GM23338 (cell line): ENCODE results near the gene HMOX1. TPM values are rescaled to one million over a fixed set of nuclear protein-coding genes. Genes with fewer than 3 reads are reported as not detected.

ENCODE experiments used
- ATAC-seq: fragments of 200-7000 bp; cut with Tn5 transposase; 3 replicates; pipeline ENCODE4 v1.9.1; 2020
- DNase-seq: peaks from one replicate; pipeline ENCODE4 v3.0.0-alpha.2; 2015; ENCODE audit warnings: low spot score
- H2AFZ ChIP-seq: fragments of 200-600 bp; sonication (generic); 2 replicates; pipeline ENCODE4 v1.8.0; 2016; ENCODE audit warnings: antibody characterized with exemption, mild to moderate bottlenecking, moderate library complexity
- H3F3A ChIP-seq: fragments of 200-600 bp; sonication (generic); replicated peaks from 2 replicates; pipeline ENCODE4 v1.8.0; 2017; ENCODE audit warnings: antibody characterized with exemption, mixed run types, low read depth
- H3K27ac ChIP-seq: fragments of 200-600 bp; sonication (generic); 2 replicates; pipeline ENCODE4 v1.6.1; 2016; ENCODE audit warnings: low read depth
- H3K27me3 ChIP-seq: fragments of 200-600 bp; sonication (generic); 2 replicates; pipeline ENCODE4 v1.8.0; 2016; ENCODE audit warnings: mild to moderate bottlenecking, mixed run types, moderate library complexity; ENCODE audit not compliant: insufficient read depth
- H3K36me3 ChIP-seq: fragments of 200-600 bp; sonication (generic); 2 replicates; pipeline ENCODE4 v1.8.0; 2016; ENCODE audit warnings: mild to moderate bottlenecking; ENCODE audit not compliant: insufficient read depth
- H3K4me1 ChIP-seq: fragments of 200-600 bp; sonication (generic); 2 replicates; pipeline ENCODE4 v1.8.0; 2016; ENCODE audit warnings: mild to moderate bottlenecking, moderate library complexity; ENCODE audit not compliant: insufficient read depth
- H3K4me2 ChIP-seq: fragments of 200-600 bp; sonication (generic); 2 replicates; pipeline ENCODE4 v1.7.1; 2017; ENCODE audit warnings: mixed run types
- H3K4me3 ChIP-seq: fragments of 200-600 bp; sonication (generic); 2 replicates; pipeline ENCODE4 v1.6.1; 2016; ENCODE audit warnings: mixed run types
- H3K79me2 ChIP-seq: fragments of 200-600 bp; sonication (generic); replicated peaks from 2 replicates; pipeline ENCODE4 v1.8.0; 2017; ENCODE audit warnings: mild to moderate bottlenecking; ENCODE audit not compliant: insufficient read depth
- H3K9me2 ChIP-seq: fragments of 200-600 bp; sonication (generic); 2 replicates; pipeline ENCODE4 v1.8.0; 2017; ENCODE audit not compliant: insufficient read depth
- H4K20me1 ChIP-seq: fragments of 200-600 bp; sonication (generic); replicated peaks from 2 replicates; pipeline ENCODE4 v1.8.0; 2017; ENCODE audit warnings: mild to moderate bottlenecking; ENCODE audit not compliant: insufficient read depth
- H3K27ac Mint-ChIP-seq: 2 replicates; pipeline ENCODE4 v1.8.0; 2020; ENCODE audit warnings: inconsistent platforms, mild to moderate bottlenecking, moderate library complexity, mixed read lengths
- H3K27me3 Mint-ChIP-seq: 3 replicates; pipeline ENCODE4 v1.8.0; 2022; ENCODE audit warnings: low read depth, mild to moderate bottlenecking, moderate library complexity, mixed read lengths, inconsistent platforms; ENCODE audit not compliant: insufficient read depth, poor library complexity
- H3K36me3 Mint-ChIP-seq: 3 replicates; pipeline ENCODE4 v1.8.0; 2021; ENCODE audit warnings: low read depth, mild to moderate bottlenecking, inconsistent platforms, moderate library complexity, mixed read lengths
- H3K4me1 Mint-ChIP-seq: 3 replicates; pipeline ENCODE4 v1.8.0; 2020; ENCODE audit warnings: mild to moderate bottlenecking, inconsistent platforms, mixed read lengths
- H3K4me3 Mint-ChIP-seq: 3 replicates; pipeline ENCODE4 v1.8.0; 2021; ENCODE audit warnings: moderate library complexity, mild to moderate bottlenecking, inconsistent platforms, mixed read lengths
- H3K9me3 Mint-ChIP-seq: 3 replicates; pipeline ENCODE4 v1.8.0; 2020; ENCODE audit warnings: moderate library complexity, mild to moderate bottlenecking, inconsistent platforms, mixed read lengths
- EZH2phosphoT487 ChIP-seq: fragments of 200-600 bp; sonication (generic); IDR thresholded peaks from one replicate; pipeline ENCODE4 v1.8.1; 2018; ENCODE audit warnings: antibody characterized with exemption; ENCODE audit not compliant: unreplicated experiment
- JUNB ChIP-seq: IDR thresholded peaks from one replicate; pipeline ENCODE4 v1.6.1; 2016; ENCODE audit warnings: antibody characterized with exemption; ENCODE audit not compliant: unreplicated experiment
- NANOG ChIP-seq: IDR thresholded peaks from 2 replicates; pipeline ENCODE4 v1.6.1; 2016; ENCODE audit warnings: antibody characterized with exemption, borderline replicate concordance
- POLR2AphosphoS5 ChIP-seq: IDR thresholded peaks from 2 replicates; pipeline ENCODE4 v1.6.1; 2016; ENCODE audit warnings: antibody characterized with exemption, low read depth
- ZNF114 ChIP-seq: fragments of 250-450 bp; sonication (Bioruptor Pico); IDR thresholded peaks from 2 replicates; pipeline ENCODE4 v1.5.0; 2020; ENCODE audit warnings: mild to moderate bottlenecking, moderate library complexity
- ZNF462 ChIP-seq: fragments of 250-450 bp; sonication (Bioruptor Pico); IDR thresholded peaks from 2 replicates; pipeline ENCODE4 v1.5.0; 2020; ENCODE audit warnings: mild to moderate bottlenecking, moderate library complexity
- polyA plus RNA-seq: library from polyadenylated mRNA; unstranded; fragments of >200 nt; fragmentation: Nextera tagmentation; extraction: Ambion mirVana; gene quantifications from 2 replicates; pipeline ENCODE4 v1.2.1, GENCODE V29; 2016
- total RNA-seq: library from RNA; depleted of rRNA; stranded (reverse); fragments of >200 nt; shearing (Covaris generic); gene quantifications from 2 replicates; pipeline ENCODE4 v1.2.3, GENCODE V29; 2014
- TF ChIP-seq, protein P1 (sequence below): IDR thresholded peaks from one replicate; pipeline ENCODE4 v1.6.1; 2018; ENCODE audit warnings: antibody characterized with exemption; ENCODE audit not compliant: unreplicated experiment
- TF ChIP-seq, protein P2 (sequence below), 2 experiments: fragments of 200-600 bp in 1 of 2; sonication (generic) in 1 of 2; conservative IDR thresholded peaks; 2 replicates each; pipeline versions ENCODE4 v1.5.1 to v1.6.1; 2016 to 2017; ENCODE audit warnings: antibody characterized with exemption in 2 of 2, low read depth in 2 of 2, mild to moderate bottlenecking in 2 of 2, moderate library complexity in 1 of 2
- TF ChIP-seq, protein P3 (sequence below): IDR thresholded peaks from 2 replicates; pipeline ENCODE4 v1.6.1; 2016; ENCODE audit warnings: antibody characterized with exemption

HMOX1 gene
- total and polyA plus RNA-seq, 2 experiments from 2014 or later, result 10.9 to 22.6 TPM

DNA sequence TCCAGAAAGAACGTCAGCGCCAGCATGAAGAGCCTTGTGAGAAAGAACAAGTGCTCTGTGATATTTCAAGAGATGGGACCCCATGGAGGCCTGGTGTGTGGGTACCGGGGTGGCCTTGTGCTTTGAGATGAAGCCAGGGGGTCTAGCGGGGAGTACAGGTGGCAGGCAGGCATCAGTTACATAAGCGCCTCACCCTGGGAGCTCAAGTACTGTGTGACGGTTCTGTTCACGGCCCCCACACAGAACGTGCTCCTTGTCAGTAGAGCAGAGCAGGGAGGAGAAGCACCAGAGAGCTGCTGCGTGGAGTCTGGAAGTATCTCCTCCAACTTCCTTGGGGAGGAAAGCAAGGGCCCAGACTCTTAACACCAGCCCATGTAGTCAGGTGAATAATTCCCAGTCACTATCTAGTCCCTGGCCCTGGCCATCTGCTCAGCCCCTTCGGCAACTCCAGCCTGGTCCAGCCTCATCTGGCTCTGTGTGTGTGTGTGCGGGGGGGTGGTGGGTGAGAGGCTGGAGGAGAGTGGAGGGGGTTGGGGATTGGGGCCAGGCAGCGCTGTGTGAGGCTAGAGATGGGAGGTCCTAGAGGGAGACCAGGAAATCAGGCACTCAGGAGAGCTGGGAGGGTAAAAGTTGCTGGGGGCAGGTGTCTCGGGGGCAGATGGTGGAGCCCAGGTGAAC lies 51.5 kb downstream of the HMOX1 start:
- Histone ChIP-seq H3K4me3 (no peak overlapping the region), H3K27ac (no peak overlapping the region), H3K9me2 (peaks cover 4% of the 10 kb centered on the region; the same call in 1 of the 2 replicates), H3K79me2 (peaks cover 11% of the 10 kb centered on the region; the same call in 1 of the 2 replicates), H3K4me2 (no peak overlapping the region), H3F3A (peaks cover 56% of the 10 kb centered on the region), H3K36me3 (peaks cover 36% of the 10 kb centered on the region), H3K4me1 (peaks cover 6% of the 10 kb centered on the region), H2AFZ (no peak overlapping the region), H4K20me1 (peaks cover 21% of the 10 kb centered on the region), H3K27me3 (no peaks in the 10 kb centered on the region)
- ATAC-seq, result no peak
- Mint-ChIP-seq H3K27me3 (peaks cover 24% of the 10 kb centered on the region), H3K4me1 (peaks cover 4% of the 10 kb centered on the region; the same call in 2 of the 3 replicates), H3K27ac (0 out of 2 replicates have a peak overlapping the region, but pooled peaks have one; percentile 27), H3K4me3 (no peak overlapping the region), H3K9me3 (peaks cover 17% of the 10 kb centered on the region), H3K36me3 (peaks cover 69% of the 10 kb centered on the region)
- no peak for DNase-seq
- TF ChIP-seq NANOG (no peak), JUNB (no peak), ZNF114 (CRISPR knock-in tag) (no peak), EZH2phosphoT487 (no peak), POLR2AphosphoS5 (no peak), ZNF462 (CRISPR knock-in tag) (no peak)
- TF ChIP-seq, protein P1, sequence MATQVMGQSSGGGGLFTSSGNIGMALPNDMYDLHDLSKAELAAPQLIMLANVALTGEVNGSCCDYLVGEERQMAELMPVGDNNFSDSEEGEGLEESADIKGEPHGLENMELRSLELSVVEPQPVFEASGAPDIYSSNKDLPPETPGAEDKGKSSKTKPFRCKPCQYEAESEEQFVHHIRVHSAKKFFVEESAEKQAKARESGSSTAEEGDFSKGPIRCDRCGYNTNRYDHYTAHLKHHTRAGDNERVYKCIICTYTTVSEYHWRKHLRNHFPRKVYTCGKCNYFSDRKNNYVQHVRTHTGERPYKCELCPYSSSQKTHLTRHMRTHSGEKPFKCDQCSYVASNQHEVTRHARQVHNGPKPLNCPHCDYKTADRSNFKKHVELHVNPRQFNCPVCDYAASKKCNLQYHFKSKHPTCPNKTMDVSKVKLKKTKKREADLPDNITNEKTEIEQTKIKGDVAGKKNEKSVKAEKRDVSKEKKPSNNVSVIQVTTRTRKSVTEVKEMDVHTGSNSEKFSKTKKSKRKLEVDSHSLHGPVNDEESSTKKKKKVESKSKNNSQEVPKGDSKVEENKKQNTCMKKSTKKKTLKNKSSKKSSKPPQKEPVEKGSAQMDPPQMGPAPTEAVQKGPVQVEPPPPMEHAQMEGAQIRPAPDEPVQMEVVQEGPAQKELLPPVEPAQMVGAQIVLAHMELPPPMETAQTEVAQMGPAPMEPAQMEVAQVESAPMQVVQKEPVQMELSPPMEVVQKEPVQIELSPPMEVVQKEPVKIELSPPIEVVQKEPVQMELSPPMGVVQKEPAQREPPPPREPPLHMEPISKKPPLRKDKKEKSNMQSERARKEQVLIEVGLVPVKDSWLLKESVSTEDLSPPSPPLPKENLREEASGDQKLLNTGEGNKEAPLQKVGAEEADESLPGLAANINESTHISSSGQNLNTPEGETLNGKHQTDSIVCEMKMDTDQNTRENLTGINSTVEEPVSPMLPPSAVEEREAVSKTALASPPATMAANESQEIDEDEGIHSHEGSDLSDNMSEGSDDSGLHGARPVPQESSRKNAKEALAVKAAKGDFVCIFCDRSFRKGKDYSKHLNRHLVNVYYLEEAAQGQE, result no peak
- TF ChIP-seq, protein P2, sequence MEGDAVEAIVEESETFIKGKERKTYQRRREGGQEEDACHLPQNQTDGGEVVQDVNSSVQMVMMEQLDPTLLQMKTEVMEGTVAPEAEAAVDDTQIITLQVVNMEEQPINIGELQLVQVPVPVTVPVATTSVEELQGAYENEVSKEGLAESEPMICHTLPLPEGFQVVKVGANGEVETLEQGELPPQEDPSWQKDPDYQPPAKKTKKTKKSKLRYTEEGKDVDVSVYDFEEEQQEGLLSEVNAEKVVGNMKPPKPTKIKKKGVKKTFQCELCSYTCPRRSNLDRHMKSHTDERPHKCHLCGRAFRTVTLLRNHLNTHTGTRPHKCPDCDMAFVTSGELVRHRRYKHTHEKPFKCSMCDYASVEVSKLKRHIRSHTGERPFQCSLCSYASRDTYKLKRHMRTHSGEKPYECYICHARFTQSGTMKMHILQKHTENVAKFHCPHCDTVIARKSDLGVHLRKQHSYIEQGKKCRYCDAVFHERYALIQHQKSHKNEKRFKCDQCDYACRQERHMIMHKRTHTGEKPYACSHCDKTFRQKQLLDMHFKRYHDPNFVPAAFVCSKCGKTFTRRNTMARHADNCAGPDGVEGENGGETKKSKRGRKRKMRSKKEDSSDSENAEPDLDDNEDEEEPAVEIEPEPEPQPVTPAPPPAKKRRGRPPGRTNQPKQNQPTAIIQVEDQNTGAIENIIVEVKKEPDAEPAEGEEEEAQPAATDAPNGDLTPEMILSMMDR (conservative IDR thresholded peaks at IDR 0.05; ENCODE audit: low read depth in 2 of 2), result no peak
- TF ChIP-seq, protein P3, sequence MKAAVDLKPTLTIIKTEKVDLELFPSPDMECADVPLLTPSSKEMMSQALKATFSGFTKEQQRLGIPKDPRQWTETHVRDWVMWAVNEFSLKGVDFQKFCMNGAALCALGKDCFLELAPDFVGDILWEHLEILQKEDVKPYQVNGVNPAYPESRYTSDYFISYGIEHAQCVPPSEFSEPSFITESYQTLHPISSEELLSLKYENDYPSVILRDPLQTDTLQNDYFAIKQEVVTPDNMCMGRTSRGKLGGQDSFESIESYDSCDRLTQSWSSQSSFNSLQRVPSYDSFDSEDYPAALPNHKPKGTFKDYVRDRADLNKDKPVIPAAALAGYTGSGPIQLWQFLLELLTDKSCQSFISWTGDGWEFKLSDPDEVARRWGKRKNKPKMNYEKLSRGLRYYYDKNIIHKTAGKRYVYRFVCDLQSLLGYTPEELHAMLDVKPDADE, result no peak
